Trophoblast cell (in vitro differentiated cells and primary cell): ENCODE measurements around the gene SYNC.
"Not testable (repeated sequence)": the region's sequence is repeated elsewhere in the genome, so short reads cannot be mapped to it uniquely, and the experiment has no call there.

ENCODE experiments used
- DNase-seq, 2 donors: peaks; one replicate each; pipeline ENCODE4 v3.0.0-alpha.2; 2016
- H2AFZ ChIP-seq: 2 replicates; pipeline ENCODE4 v1.6.1; 2013; ENCODE audit warnings: low read length, moderate library complexity, mild to moderate bottlenecking; ENCODE audit not compliant: insufficient read depth, poor library complexity
- H2AK5ac ChIP-seq: 2 replicates; pipeline ENCODE4 v1.6.1; 2013; ENCODE audit warnings: mild to moderate bottlenecking, low read length
- H2BK120ac ChIP-seq: 2 replicates; pipeline ENCODE4 v1.6.1; 2013; ENCODE audit warnings: low read length, mild to moderate bottlenecking, moderate library complexity; ENCODE audit not compliant: insufficient read depth, poor library complexity
- H2BK12ac ChIP-seq: 2 replicates; pipeline ENCODE4 v1.6.1; 2013; ENCODE audit warnings: mild to moderate bottlenecking, low read length, moderate library complexity
- H2BK5ac ChIP-seq: 2 replicates; pipeline ENCODE4 v1.6.1; 2013; ENCODE audit warnings: low read length, low read depth, moderate library complexity, mild to moderate bottlenecking; ENCODE audit not compliant: poor library complexity
- H3K14ac ChIP-seq: 2 replicates; pipeline ENCODE4 v1.6.1; 2013; ENCODE audit warnings: mild to moderate bottlenecking, low read length
- H3K18ac ChIP-seq: 2 replicates; pipeline ENCODE4 v1.6.1; 2013; ENCODE audit warnings: mild to moderate bottlenecking, low read length
- H3K23ac ChIP-seq: 2 replicates; pipeline ENCODE4 v1.6.1; 2013; ENCODE audit warnings: low read length
- H3K27ac ChIP-seq: 2 replicates; pipeline ENCODE4 v1.5.1; 2013; ENCODE audit warnings: low read depth, mild to moderate bottlenecking, inconsistent platforms, low read length, moderate library complexity
- H3K27me3 ChIP-seq: 2 replicates; pipeline ENCODE4 v1.6.1; 2013; ENCODE audit warnings: inconsistent platforms, mild to moderate bottlenecking, low read length, moderate library complexity; ENCODE audit not compliant: insufficient read depth
- H3K36me3 ChIP-seq, 2 experiments: 1 replicate in 1 of 2; 2 replicates in 1 of 2; pipeline ENCODE4 v1.6.1; 2013; ENCODE audit warnings: low read length in 2 of 2, mild to moderate bottlenecking in 2 of 2, moderate library complexity in 1 of 2; ENCODE audit not compliant: insufficient read depth in 2 of 2, control insufficient read depth in 1 of 2
- H3K4ac ChIP-seq: 2 replicates; pipeline ENCODE4 v1.6.1; 2013; ENCODE audit warnings: low read depth, mild to moderate bottlenecking, low read length, moderate library complexity
- H3K4me1 ChIP-seq, 2 experiments: 1 replicate in 1 of 2; 2 replicates in 1 of 2; pipeline ENCODE4 v1.6.1; 2013; ENCODE audit warnings: low read length in 2 of 2, mild to moderate bottlenecking in 2 of 2, moderate library complexity in 1 of 2; ENCODE audit not compliant: insufficient read depth in 2 of 2, control insufficient read depth in 1 of 2
- H3K4me2 ChIP-seq: 2 replicates; pipeline ENCODE4 v1.6.1; 2013; ENCODE audit warnings: inconsistent platforms, mild to moderate bottlenecking, low read length, moderate library complexity
- H3K4me3 ChIP-seq: 2 replicates; pipeline ENCODE4 v1.5.1; 2013; ENCODE audit warnings: mild to moderate bottlenecking, low read depth, low read length, inconsistent platforms
- H3K79me1 ChIP-seq: one replicate; pipeline ENCODE4 v1.6.1; 2013; ENCODE audit warnings: low read length
- H3K79me2 ChIP-seq: 2 replicates; pipeline ENCODE4 v1.6.1; 2013; ENCODE audit warnings: low read length, mild to moderate bottlenecking; ENCODE audit not compliant: control insufficient read depth, insufficient read depth, poor library complexity
- H3K9ac ChIP-seq: 2 replicates; pipeline ENCODE4 v1.6.1; 2013; ENCODE audit warnings: mild to moderate bottlenecking, low read length
- H3K9me3 ChIP-seq: 2 replicates; pipeline ENCODE4 v1.6.1; 2013; ENCODE audit warnings: low read depth, mild to moderate bottlenecking, control low read depth, inconsistent platforms, low read length; ENCODE audit not compliant: insufficient read depth
- H4K12ac ChIP-seq: 2 replicates; pipeline ENCODE4 v1.6.1; 2013; ENCODE audit warnings: low read depth, mild to moderate bottlenecking, low read length, moderate library complexity
- H4K8ac ChIP-seq: 2 replicates; pipeline ENCODE4 v1.6.1; 2013; ENCODE audit warnings: low read depth, mild to moderate bottlenecking, low read length, moderate library complexity
- H4K91ac ChIP-seq: one replicate; pipeline ENCODE4 v1.6.1; 2013; ENCODE audit warnings: low read depth, mild to moderate bottlenecking, low read length, moderate library complexity
- WGBS: extraction: QIAGEN DNeasy Blood & Tissue Kit; methylation state at CpG from one replicate; pipeline ENCODE4 v1.1.7; 2013; ENCODE audit warnings: missing lambda C conversion rate; ENCODE audit not compliant: insufficient read length, insufficient coverage; ENCODE audit errors: extremely low coverage; 5-methylcytosine and 5-hydroxymethylcytosine counted together

SYNC gene

GRCh38 chr1:32668716-32669115 is 33.9 kb downstream of the SYNC start:
- not testable (repeated sequence) for H3K27ac ChIP-seq, H4K12ac ChIP-seq, H3K4ac ChIP-seq, H3K9me3 ChIP-seq, H3K9ac ChIP-seq, H2BK12ac ChIP-seq, H3K14ac ChIP-seq, H2AFZ ChIP-seq, H3K23ac ChIP-seq, H3K4me3 ChIP-seq, H4K8ac ChIP-seq, H3K4me2 ChIP-seq, H3K27me3 ChIP-seq, H4K91ac ChIP-seq, H3K18ac ChIP-seq, H2BK120ac ChIP-seq, H3K4me1 ChIP-seq, H2AK5ac ChIP-seq, DNase-seq, H3K79me1 ChIP-seq, H2BK5ac ChIP-seq, H3K79me2 ChIP-seq
- H3K36me3 ChIP-seq, result peaks cover 39 to 53% of the 10 kb centered on the region in 2 experiments
- WGBS, result no CpG with 5 or more reads among the region's 5 CpGs

- H3K27ac ChIP-seq, result no peak overlapping the region
- no peak for DNase-seq
- H3K4me3 ChIP-seq, result no peak overlapping the region
- WGBS, result no CpG with 5 or more reads among the region's 12 CpGs
- no peak overlapping the region for H4K12ac ChIP-seq
- no peak overlapping the region for H4K91ac ChIP-seq
- no peaks in the 10 kb centered on the region for H3K4me1 ChIP-seq
- H3K4ac ChIP-seq, result peak overlapping the region; percentile 9
- H3K9me3 ChIP-seq, result no peaks in the 10 kb centered on the region
- H2BK120ac ChIP-seq, result no peak overlapping the region
- H3K9ac ChIP-seq, result no peak overlapping the region
- H2AFZ ChIP-seq, result no peak overlapping the region
- no peak overlapping the region for H2BK12ac ChIP-seq
- no peaks in the 10 kb centered on the region for H3K79me1 ChIP-seq
- no peak overlapping the region for H2BK5ac ChIP-seq
- no peak overlapping the region for H4K8ac ChIP-seq
- H3K27me3 ChIP-seq, result no peaks in the 10 kb centered on the region
- H3K36me3 ChIP-seq, result peaks cover 45 to 57% of the 10 kb centered on the region in 2 experiments
- H3K18ac ChIP-seq, result no peak overlapping the region
- no peak overlapping the region for H2AK5ac ChIP-seq
- H3K79me2 ChIP-seq, result no peaks in the 10 kb centered on the region
- H3K4me2 ChIP-seq, result no peak overlapping the region
- H3K23ac ChIP-seq, result no peak overlapping the region
- no peak overlapping the region for H3K14ac ChIP-seq
Measured at GRCh38 chr1:32666901-32667566, 35.5 kb downstream of the SYNC start.

DNA sequence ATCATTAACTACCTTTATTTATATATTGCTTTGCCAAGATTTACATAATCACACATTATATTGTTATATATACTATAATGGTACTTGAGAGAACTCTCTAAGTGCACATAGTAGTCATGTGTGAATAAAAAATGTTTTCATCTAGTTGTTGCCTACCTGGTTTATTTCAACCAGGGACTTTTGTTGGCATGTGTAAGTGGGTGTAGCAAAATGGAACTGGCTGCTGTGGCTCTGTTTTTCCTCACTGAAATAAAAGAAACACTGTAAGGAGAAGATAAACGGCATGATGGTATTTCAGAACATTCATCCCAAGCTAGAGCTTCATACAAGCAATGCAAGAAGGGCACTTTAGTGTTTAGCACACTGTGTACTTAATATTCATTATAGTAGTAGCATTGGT is 36.7 kb downstream of the SYNC start:
- no CpG with 5 or more reads among the region's 1 CpG for WGBS

DNA sequence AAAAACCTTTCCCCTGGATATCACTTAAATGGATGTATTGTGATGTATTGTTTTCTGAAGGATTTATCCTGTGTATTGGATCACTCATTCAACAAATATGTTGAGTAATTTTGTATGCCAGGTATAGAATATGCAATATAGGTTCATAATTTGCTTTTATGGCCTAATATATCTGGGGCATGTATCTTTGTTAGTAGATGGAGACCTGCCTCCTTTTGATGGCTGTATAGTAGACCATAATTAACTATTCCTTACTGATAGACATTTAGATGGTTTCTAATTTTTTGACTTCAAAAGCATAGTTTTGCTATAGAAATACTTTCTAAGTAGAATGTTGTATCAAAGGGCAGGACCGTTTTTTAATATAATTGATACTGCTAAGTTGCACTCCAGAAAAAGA is 43.0 kb downstream of the SYNC start:
- Histone ChIP-seq H2BK5ac (no peak overlapping the region), H3K79me1 (no peaks in the 10 kb centered on the region), H3K27ac (no peak overlapping the region), H3K9me3 (no peaks in the 10 kb centered on the region), H3K18ac (no peak overlapping the region), H3K4me1 (no peaks in the 10 kb centered on the region), H3K4ac (no peak overlapping the region), H3K14ac (no peak overlapping the region), H3K79me2 (no peaks in the 10 kb centered on the region), H2AFZ (no peak overlapping the region), H3K4me2 (no peak overlapping the region), H2AK5ac (no peak overlapping the region), H3K9ac (no peak overlapping the region), H3K23ac (no peak overlapping the region), H4K12ac (no peak overlapping the region), H4K8ac (no peak overlapping the region), H2BK120ac (no peak overlapping the region), H3K27me3 (no peaks in the 10 kb centered on the region), H4K91ac (no peak overlapping the region), H2BK12ac (no peak overlapping the region), H3K36me3 (peaks cover 50 to 54% of the 10 kb centered on the region in 2 experiments), H3K4me3 (no peak overlapping the region)
- no peak for DNase-seq
- WGBS, result no CpG with 5 or more reads among the region's 1 CpG

More for the DNA sequence above, 36.7 kb downstream of the SYNC start:
- Histone ChIP-seq H2BK12ac (no peak overlapping the region), H4K91ac (no peak overlapping the region), H3K27ac (no peak overlapping the region), H3K4me3 (no peak overlapping the region), H3K23ac (no peak overlapping the region), H2AK5ac (no peak overlapping the region), H3K4me1 (no peaks in the 10 kb centered on the region), H2BK120ac (no peak overlapping the region), H3K27me3 (no peaks in the 10 kb centered on the region), H3K14ac (no peak overlapping the region), H3K4me2 (no peak overlapping the region), H3K4ac (no peak overlapping the region), H2BK5ac (no peak overlapping the region), H4K8ac (no peak overlapping the region), H3K79me2 (no peaks in the 10 kb centered on the region), H4K12ac (no peak overlapping the region), H3K18ac (no peak overlapping the region), H3K9me3 (no peaks in the 10 kb centered on the region), H3K79me1 (no peaks in the 10 kb centered on the region), H3K36me3 (peaks cover 44 to 54% of the 10 kb centered on the region in 2 experiments), H3K9ac (no peak overlapping the region), H2AFZ (no peak overlapping the region)
- no peak for DNase-seq
